ENCODE results near the gene C1QC. TPM values are rescaled to one million over a fixed set of nuclear protein-coding genes. Genes with fewer than 3 reads are reported as not detected.

C1QC gene
- total RNA-seq, 1 donor from 2014 or later = 11.7 TPM

- ATAC-seq = no peak
Observed at GRCh38 chr1:22619798-22620197, 23.6 kb upstream of the C1QC start.

- ATAC-seq = no peak
Observed at GRCh38 chr1:22621761-22622160, 21.7 kb upstream of the C1QC start.

- no peak for ATAC-seq
Observed at GRCh38 chr1:22625262-22625925, 18.0 kb upstream of the C1QC start.

GRCh38 chr1:22626237-22627157, 16.9 kb upstream of the C1QC start:
- peak; percentile 17 for ATAC-seq

GRCh38 chr1:22627331-22627730, 16.1 kb upstream of the C1QC start:
- no peak for ATAC-seq

GRCh38 chr1:22628698-22629444, 14.6 kb upstream of the C1QC start:
- ATAC-seq = no peak

- ATAC-seq = no peak
Observed at GRCh38 chr1:22629886-22630285, 13.5 kb upstream of the C1QC start.

GRCh38 chr1:22633697-22634463, 9.6 kb upstream of the C1QC start:
- ATAC-seq = no peak

GRCh38 chr1:22635436-22635835, 8.0 kb upstream of the C1QC start:
- ATAC-seq = no peak

- no peak for ATAC-seq
Observed at GRCh38 chr1:22636353-22636752, 7.1 kb upstream of the C1QC start, which contains the start of gene C1QA. C1QA (plus strand) TSS chr1:22636628; CDS start chr1:22637617, 989 bp downstream.

GRCh38 chr1:22636927-22637326, 6.5 kb upstream of the C1QC start:
- ATAC-seq = no peak

- no peak for ATAC-seq
Observed at GRCh38 chr1:22637907-22638445, 5.5 kb upstream of the C1QC start.

- no peak for ATAC-seq
Observed at GRCh38 chr1:22638476-22639234, 4.8 kb upstream of the C1QC start.

GRCh38 chr1:22639286-22639685, 4.1 kb upstream of the C1QC start:
- no peak for ATAC-seq

- ATAC-seq = no peak
Observed at GRCh38 chr1:22641247-22641646, 2.2 kb upstream of the C1QC start.

- ATAC-seq = peak; percentile 81
Observed at GRCh38 chr1:22641906-22642636, 1.4 kb upstream of the C1QC start.

- peak; percentile 8 for ATAC-seq
Observed at GRCh38 chr1:22643928-22644327, 495 bp downstream of the C1QC start.

- ATAC-seq = no peak
Observed at GRCh38 chr1:22645931-22646330, 2.5 kb downstream of the C1QC start.

GRCh38 chr1:22646384-22646783, 3.0 kb downstream of the C1QC start:
- no peak for ATAC-seq

- no peak for ATAC-seq
Observed at GRCh38 chr1:22650089-22650693, 6.8 kb downstream of the C1QC start.
